DOHH2 (cell line): Measurements from ENCODE around the gene RECQL.

Experiments used
- CTCF ChIP-seq: fragments of 200-600 bp; sonication (generic); IDR thresholded peaks from one replicate; pipeline ENCODE4 v1.5.1; 2014; ENCODE audit warnings: antibody characterized with exemption, mild to moderate bottlenecking, low read depth, low read length; ENCODE audit not compliant: poor library complexity, severe bottlenecking
- EZH2phosphoT487 ChIP-seq: fragments of 200-600 bp; sonication (generic); IDR thresholded peaks from 2 replicates; pipeline ENCODE4 v1.6.1; 2017; ENCODE audit warnings: borderline replicate concordance, mild to moderate bottlenecking, antibody characterized with exemption, low read length, moderate library complexity, mixed read lengths

GRCh38 chr12:21502872-21503271, 1.4 kb upstream of the RECQL start:
- TF ChIP-seq CTCF: no peak
- no peak for TF ChIP-seq EZH2phosphoT487
